NK-92 (cell line): ENCODE results near the gene FILIP1.

Source experiments
- DNase-seq: peaks from one replicate; lab custom pipeline; 2025; ENCODE audit not compliant: unreplicated experiment; lab: John Stamatoyannopoulos, UW

FILIP1 gene

DNA sequence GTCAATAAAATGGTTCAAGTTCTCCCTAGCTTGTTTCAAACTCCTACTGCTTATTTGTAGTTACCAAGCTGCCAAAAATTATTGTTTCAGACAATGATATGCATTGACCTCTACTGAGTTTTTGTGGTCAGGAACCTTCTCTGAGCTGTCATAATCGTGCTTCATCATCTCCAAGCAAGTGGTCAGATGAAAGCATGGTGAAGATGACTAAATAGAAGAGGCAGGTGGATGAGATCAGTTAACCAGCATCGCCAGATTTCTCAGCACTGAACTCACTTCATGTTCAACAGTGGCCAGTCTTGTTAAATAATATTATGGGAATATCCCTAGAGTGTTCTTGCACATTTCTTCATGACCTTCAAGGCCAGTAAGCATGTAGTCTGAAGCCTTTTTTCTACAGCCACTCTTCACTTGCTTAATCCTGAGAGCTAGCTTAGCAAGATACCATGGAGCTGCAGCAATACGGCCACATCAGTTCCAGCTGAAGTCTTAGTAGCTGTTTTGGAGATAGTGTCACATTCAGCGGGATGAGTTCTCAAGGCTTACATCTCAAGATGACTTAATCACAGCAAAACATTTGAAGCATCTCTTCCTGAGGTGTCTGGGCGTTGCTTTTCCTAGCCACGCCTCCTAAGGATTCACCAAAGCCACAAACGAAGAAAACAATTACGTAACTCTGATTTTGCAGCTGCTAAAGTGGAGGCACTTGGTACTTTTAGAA is 107.4 kb downstream of the FILIP1 start:
- no peak for DNase-seq

DNA sequence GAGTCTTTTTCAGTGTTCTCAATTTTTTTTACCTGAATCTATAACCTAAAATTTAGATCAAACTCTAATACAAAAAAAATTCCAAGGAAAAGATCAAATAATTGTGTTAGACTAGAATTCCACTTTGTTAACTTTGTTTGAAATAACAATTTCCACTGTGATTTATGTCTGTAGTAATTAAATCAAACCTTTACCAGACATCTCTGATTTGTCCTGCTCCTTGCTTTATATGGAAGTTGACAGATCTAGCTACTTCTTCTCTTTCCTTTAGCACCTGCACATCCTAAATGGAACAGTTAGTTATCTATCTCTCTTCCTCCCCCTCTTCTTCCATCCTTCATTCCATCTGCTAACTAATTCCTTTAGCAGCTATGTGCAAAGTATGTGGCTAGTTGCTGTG is 109.5 kb downstream of the FILIP1 start:
- no peak for DNase-seq

- no peak for DNase-seq
Observed at GRCh38 chr6:75382634-75382900, 111.0 kb downstream of the FILIP1 start.

DNA sequence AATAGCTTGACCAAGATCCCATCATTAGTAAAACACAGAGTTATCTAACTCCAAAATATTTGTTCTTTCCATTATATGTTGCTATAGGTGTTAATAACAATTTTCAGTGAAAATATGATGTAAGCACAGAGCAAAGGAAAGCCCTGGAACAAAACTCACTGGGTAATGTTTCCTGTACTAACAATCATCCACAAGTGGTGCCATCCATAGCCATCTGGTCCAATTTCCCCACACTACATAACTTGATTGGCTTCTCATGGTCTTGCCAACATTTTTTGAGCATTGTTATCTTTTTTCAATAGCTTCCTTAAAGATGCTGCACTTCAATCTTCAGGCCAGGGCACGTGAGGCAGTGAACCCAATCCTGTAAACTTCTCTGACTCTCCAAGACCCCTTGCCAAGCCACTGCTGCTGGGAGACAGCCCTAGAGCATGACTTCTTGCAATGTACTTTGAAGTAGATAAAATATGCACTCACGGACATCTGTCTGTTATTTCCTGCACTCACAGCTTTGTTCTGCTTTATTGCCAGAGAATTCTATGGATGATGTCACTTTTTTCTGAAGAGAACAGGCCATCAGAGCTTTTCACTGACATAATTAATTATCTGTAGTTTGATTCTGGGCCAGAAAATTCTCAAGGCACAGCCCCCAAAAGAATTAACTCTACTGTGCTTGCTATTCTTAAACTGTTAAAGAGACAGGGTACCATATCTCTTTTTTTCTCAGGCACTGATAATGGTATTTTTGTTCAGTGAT is 111.5 kb downstream of the FILIP1 start:
- DNase-seq = no peak

GRCh38 chr6:75379536-75379935 is 114.1 kb downstream of the FILIP1 start:
- DNase-seq = no peak

GRCh38 chr6:75378101-75378500 is 115.5 kb downstream of the FILIP1 start:
- DNase-seq = no peak

GRCh38 chr6:75377386-75377785 is 116.2 kb downstream of the FILIP1 start:
- DNase-seq = no peak

DNA sequence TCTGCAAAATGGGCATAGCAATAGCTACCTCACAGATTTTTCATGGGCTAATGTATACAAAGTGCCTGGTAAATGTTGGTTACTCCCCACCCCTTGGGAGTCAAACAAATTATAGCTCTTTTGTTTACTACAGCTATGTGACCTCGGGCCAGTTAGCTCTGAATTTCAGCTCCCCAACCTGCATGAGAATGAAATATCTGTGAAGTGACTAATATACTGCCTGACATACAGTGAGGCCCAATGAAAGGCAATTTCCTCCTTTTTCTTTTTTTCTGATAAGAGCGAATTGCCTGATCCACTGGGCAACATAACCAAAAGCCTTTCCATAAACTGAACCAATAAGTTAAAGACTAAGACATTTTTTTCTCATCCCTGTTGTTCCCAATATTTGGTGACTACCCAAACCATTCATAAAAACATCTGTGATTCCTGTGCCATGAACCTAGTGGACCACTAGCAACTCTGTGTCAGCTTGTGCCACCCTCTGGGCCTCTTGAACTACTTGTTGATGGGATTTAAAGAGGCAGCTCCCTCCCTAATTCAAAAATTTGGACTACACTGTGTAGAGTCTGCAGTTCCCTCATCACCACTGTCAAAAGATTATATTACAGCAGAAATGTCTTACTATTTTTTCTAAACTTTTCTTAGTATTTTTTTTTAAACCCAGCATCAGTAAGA is 117.1 kb downstream of the FILIP1 start:
- DNase-seq = no peak

GRCh38 chr6:75374961-75375400 is 118.6 kb downstream of the FILIP1 start:
- DNase-seq = no peak

DNA sequence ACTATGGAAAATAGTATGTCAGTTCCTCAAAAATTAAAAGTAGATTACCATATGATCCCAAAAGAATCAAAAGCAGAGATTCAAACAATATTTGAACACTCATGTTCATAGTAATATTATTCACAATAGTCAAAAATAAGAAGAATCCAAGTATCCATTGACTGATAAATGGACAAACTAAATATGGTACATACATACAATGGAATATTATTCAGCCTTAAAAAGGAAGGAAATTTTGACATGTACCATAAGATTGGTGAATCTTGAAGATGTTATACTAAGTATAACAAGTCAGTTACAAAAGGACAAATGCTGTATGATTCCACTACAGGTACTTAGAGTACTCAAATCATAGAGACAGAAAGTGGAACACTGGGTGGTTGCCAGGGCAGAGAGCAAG is 120.7 kb downstream of the FILIP1 start:
- DNase-seq = no peak

- DNase-seq = no peak
Observed at GRCh38 chr6:75370011-75370410, 123.6 kb downstream of the FILIP1 start.

DNA sequence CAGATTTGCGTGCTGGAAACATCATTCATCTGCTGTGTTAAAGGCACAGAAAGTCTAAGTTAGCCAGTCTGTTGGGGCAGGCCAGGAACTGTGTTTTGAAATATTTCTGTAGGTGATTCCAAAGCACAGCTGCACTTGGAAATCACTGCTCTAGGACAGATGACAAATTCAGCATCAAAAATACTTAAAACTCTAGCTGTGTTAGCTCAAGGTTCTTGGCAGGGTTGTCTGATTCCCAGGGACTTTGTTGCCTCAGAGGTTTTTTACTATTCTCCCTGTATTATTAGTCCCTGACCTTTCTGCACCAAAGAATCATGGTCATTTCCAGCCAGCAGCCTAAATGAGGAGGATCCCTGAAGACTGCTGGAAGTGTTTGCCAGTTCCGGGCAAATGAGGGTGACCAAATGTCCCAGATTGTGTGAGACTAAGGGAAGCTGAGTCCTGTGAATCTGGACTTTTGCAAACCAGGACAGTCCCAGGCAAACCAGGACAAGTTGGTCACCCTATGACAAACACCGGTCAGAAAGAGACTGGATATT is 124.7 kb downstream of the FILIP1 start:
- DNase-seq = no peak

- DNase-seq = no peak
Observed at GRCh38 chr6:75368151-75368779, 125.3 kb downstream of the FILIP1 start.

- no peak for DNase-seq
Observed at GRCh38 chr6:75363304-75363703, 130.3 kb downstream of the FILIP1 start.

DNA sequence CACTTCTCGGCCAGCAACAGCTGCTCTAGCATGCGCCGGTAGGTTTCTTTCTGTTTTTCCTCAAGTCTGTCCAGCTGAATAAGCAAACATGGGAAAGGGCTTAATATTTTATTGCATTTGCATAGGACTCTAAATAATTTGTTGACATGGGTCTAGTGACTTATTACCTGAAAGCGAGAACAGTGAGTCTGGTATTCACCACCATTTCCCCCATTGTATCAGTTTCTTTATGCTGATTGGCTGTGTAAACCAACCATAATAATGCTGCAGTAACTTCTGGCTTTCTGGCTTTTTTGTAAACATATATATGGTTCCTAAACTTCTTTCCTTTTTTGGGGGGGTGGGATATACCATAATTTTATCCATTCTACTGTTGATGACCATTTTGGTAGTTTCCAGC is 140.0 kb downstream of the FILIP1 start:
- DNase-seq = no peak

DNA sequence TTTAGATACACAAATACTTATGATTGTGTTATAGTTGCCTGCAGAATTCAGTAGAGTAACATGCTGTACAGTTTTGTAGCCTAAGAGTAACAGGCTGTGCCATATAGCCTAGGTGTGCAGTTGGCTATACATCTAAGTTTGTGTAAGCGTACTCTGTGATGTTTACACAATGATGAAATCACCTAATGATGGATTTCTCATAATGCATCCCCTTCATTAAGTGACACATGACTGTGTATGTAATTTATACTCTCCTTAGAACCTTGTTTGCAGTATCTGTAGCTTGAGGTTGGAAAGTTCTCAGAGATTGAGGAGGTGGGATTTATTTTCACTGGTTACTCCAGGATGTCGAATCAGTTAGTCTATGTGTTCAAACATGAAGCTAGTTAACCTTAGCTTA is 142.0 kb downstream of the FILIP1 start:
- no peak for DNase-seq

GRCh38 chr6:75350808-75351207 is 142.8 kb downstream of the FILIP1 start:
- no peak for DNase-seq

GRCh38 chr6:75350156-75350555 is 143.4 kb downstream of the FILIP1 start:
- DNase-seq = no peak

DNA sequence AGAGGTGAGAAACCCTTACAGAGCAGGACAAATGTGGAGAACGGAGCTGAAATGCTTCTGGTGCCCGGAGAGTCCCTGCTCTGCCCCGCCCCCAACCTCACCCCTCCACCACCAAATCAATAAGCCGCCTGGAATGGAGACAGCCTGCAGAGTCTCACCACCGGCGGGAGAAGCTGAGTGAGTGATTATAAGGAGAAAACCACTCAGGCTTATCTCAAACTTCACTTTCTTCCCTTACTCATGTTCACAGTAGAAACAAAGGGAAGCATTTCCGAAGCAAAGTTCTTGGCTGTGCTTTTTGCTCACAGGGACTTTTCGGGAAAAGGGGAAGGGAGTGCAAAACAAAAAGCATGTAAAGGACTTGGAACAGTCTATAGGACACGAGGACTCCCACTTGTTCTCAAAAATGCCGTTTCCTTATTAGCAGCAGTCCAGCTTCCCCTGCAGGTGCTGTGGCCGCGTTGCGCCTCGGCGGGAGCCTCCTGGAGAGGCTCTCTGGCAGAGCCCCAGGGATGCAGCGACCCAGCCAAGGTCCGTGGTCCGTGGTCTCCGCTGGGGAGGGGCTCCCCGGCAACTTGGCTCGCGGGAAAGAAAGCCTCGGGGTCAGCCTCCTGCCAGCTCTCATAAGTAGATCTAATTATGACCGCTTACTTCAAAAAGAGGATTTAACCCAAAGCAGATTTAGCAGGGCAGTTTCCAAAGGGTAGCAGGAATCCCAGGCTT is 144.2 kb downstream of the FILIP1 start:
- DNase-seq = no peak

DNA sequence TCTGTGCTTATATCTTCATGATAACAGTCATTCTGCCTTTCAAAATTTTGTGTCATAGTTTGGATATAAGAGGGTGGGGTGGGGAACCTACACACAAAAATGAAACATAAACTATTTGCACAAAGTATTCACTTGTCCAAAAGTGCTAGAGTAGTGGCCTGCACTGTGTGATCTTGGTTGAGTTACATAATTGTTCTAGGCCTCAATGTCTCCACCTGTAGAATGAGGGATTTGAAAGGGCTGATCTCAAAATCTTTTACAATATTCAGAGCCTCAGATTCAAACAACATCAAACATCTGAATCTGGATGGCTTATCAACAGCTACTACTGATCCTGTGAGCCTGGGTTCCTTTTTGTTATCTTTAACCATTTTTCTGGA is 144.7 kb downstream of the FILIP1 start:
- DNase-seq = no peak
